SHP77 (cell line): ENCODE data around the gene CDH2.
A peak's percentile ranks its signal among the peaks of the same experiment; 100 is the strongest.

Experiments
- DNase-seq, 2 experiments: peaks; one replicate each; lab custom pipeline; 2025; lab: John Stamatoyannopoulos, UW

The CDH2 gene

GRCh38 chr18:28086670-28087552, 90.0 kb downstream of the CDH2 start:
- peak in 1 of 2 experiments; percentile 55 for DNase-seq

- DNase-seq = no peak
These were observed 95.4 kb downstream of the CDH2 start for GRCh38 chr18:28081516-28081915.

GRCh38 chr18:28080876-28081300, 96.0 kb downstream of the CDH2 start:
- DNase-seq = no peak

GRCh38 chr18:28079883-28080282, 97.0 kb downstream of the CDH2 start:
- no peak for DNase-seq

- DNase-seq = no peak
These were observed 98.1 kb downstream of the CDH2 start for GRCh38 chr18:28078849-28079248.

GRCh38 chr18:28078298-28078697, 98.6 kb downstream of the CDH2 start:
- no peak for DNase-seq

- DNase-seq = peak; percentile 75
These were observed 101.4 kb downstream of the CDH2 start for GRCh38 chr18:28075501-28075900.

GRCh38 chr18:28074076-28074475, 102.9 kb downstream of the CDH2 start:
- no peak for DNase-seq

GRCh38 chr18:28073658-28074057, 103.3 kb downstream of the CDH2 start:
- no peak for DNase-seq

GRCh38 chr18:28071199-28071598, 105.7 kb downstream of the CDH2 start:
- no peak for DNase-seq

- DNase-seq = no peak
These were observed 108.7 kb downstream of the CDH2 start for GRCh38 chr18:28068207-28068606.

- DNase-seq = no peak
These were observed 109.6 kb downstream of the CDH2 start for GRCh38 chr18:28067346-28067745.

- DNase-seq = no peak
These were observed 111.1 kb downstream of the CDH2 start for GRCh38 chr18:28065793-28066186.

GRCh38 chr18:28065031-28065792, 111.7 kb downstream of the CDH2 start:
- no peak for DNase-seq

- no peak for DNase-seq
These were observed 113.0 kb downstream of the CDH2 start for GRCh38 chr18:28063926-28064325.

GRCh38 chr18:28063271-28063761, 113.6 kb downstream of the CDH2 start:
- no peak for DNase-seq

GRCh38 chr18:28062443-28062842, 114.5 kb downstream of the CDH2 start:
- DNase-seq = no peak

GRCh38 chr18:28059861-28060260, 117.1 kb downstream of the CDH2 start:
- DNase-seq = no peak

- DNase-seq = no peak
These were observed 126.4 kb downstream of the CDH2 start for GRCh38 chr18:28050545-28050944.

- no peak for DNase-seq
These were observed 128.3 kb downstream of the CDH2 start for GRCh38 chr18:28048612-28049011.

GRCh38 chr18:28045880-28046279, 131.1 kb downstream of the CDH2 start:
- DNase-seq = peak in 1 of 2 experiments; percentile 30

- DNase-seq = peak; percentile 93 to 94
These were observed 131.6 kb downstream of the CDH2 start for GRCh38 chr18:28045176-28045810.
